Tibial nerve (tissue), 4 donors: ENCODE measurements around the gene GREM1. TPM values are rescaled to one million over a fixed set of nuclear protein-coding genes. Genes with fewer than 3 reads are reported as not detected.

Experiments
- DNase-seq, 2 donors: peaks; one replicate each; pipeline ENCODE4 v3.0.0-alpha.2; 2019; ENCODE audit warnings: low spot score in 2 of 2
- H3K27ac ChIP-seq, 4 donors: fragments of 200-600 bp; sonication (generic) in 3 of 4; one replicate each; pipeline ENCODE4 v1.5.1; 2017 to 2019; ENCODE audit warnings: mild to moderate bottlenecking in 1 of 4
- H3K27me3 ChIP-seq, 2 donors: fragments of 200-600 bp; sonication (generic) in 1 of 2; one replicate each; pipeline versions ENCODE4 v1.5.1 to v1.6.0; 2017 to 2019
- H3K36me3 ChIP-seq, 3 donors: fragments of 200-600 bp; sonication (generic); one replicate each; pipeline ENCODE4 v1.5.1; 2018 to 2019
- H3K4me1 ChIP-seq, 4 donors: fragments of 200-600 bp; sonication (generic) in 3 of 4; one replicate each; pipeline ENCODE4 v1.5.1; 2017 to 2019
- H3K4me3 ChIP-seq, 4 donors: fragments of 200-600 bp; sonication (generic) in 3 of 4; one replicate each; pipeline ENCODE4 v1.5.1; 2017 to 2019; ENCODE audit warnings: mild to moderate bottlenecking in 1 of 4, moderate library complexity in 1 of 4
- H3K9me3 ChIP-seq, 4 donors: fragments of 200-600 bp; sonication (generic) in 3 of 4; one replicate each; pipeline ENCODE4 v1.5.1; 2017 to 2019
- CTCF ChIP-seq, 5 experiments: fragments of 200-600 bp in 3 of 5; fragments of 450-650 bp in 2 of 5; sonication (generic) in 3 of 5; IDR thresholded peaks; one replicate each; pipeline ENCODE4 v1.5.1; 2016 to 2019; ENCODE audit warnings: antibody characterized with exemption in 5 of 5, mild to moderate bottlenecking in 3 of 5, moderate library complexity in 2 of 5
- EP300 ChIP-seq, 2 donors: sonication (generic); formaldehyde crosslinking; IDR thresholded peaks; one replicate each; pipeline ENCODE4 v1.6.1; 2017; ENCODE audit warnings: antibody characterized with exemption in 2 of 2, mild to moderate bottlenecking in 1 of 2
- POLR2A ChIP-seq, 2 donors: fragments of 450-650 bp; IDR thresholded peaks; one replicate each; pipeline ENCODE4 v1.6.1; 2017; ENCODE audit warnings: antibody characterized with exemption in 2 of 2, mild to moderate bottlenecking in 2 of 2, moderate library complexity in 2 of 2
- WGBS, 2 donors: methylation state at CpG; one replicate each; pipeline ENCODE4 v1.1.5; 2018; 5-methylcytosine and 5-hydroxymethylcytosine counted together
- total RNA-seq, 4 donors: library from RNA; depleted of rRNA; stranded (reverse); fragments of >200 nt; gene quantifications; one replicate each; pipeline ENCODE4 v1.1.0, GENCODE V29; 2016

The GREM1 gene
- total RNA-seq, 4 donors from 2014 or later = 0.30 TPM; not detected in 3

GRCh38 chr15:32698773-32699390 is 18.9 kb upstream of the GREM1 start:
- WGBS, 2 donors = 68 to 86% methylated on average over 5 of the region's 5 CpGs
- H3K27ac ChIP-seq = no peak overlapping the region
- no peak for DNase-seq
- no peaks in the 10 kb centered on the region for H3K27me3 ChIP-seq
- no peaks in the 10 kb centered on the region for H3K36me3 ChIP-seq
- H3K4me1 ChIP-seq = no peaks in the 10 kb centered on the region
- no peaks in the 10 kb centered on the region for H3K9me3 ChIP-seq
- H3K4me3 ChIP-seq = no peak overlapping the region
- TF ChIP-seq CTCF (IDR thresholded peaks at IDR 0.05) = no peak
- no peak for TF ChIP-seq EP300 (IDR thresholded peaks at IDR 0.05)
- no peak for TF ChIP-seq POLR2A (IDR thresholded peaks at IDR 0.05)

- no peaks in the 10 kb centered on the region for H3K27me3 ChIP-seq
- 85 to 95% methylated on average over 14 of the region's 14 CpGs for WGBS, 2 donors
- no peak for TF ChIP-seq EP300 (IDR thresholded peaks at IDR 0.05)
- no peak for TF ChIP-seq POLR2A (IDR thresholded peaks at IDR 0.05)
- no peak for TF ChIP-seq CTCF (IDR thresholded peaks at IDR 0.05)
- no peaks in the 10 kb centered on the region for H3K4me1 ChIP-seq
- no peaks in the 10 kb centered on the region for H3K9me3 ChIP-seq
- H3K27ac ChIP-seq = no peak overlapping the region
- no peak overlapping the region for H3K4me3 ChIP-seq
- H3K36me3 ChIP-seq = no peaks in the 10 kb centered on the region
- no peak for DNase-seq
Observed at GRCh38 chr15:32700501-32701150, 17.2 kb upstream of the GREM1 start.

GRCh38 chr15:32701863-32702262 is 15.9 kb upstream of the GREM1 start:
- H3K27me3 ChIP-seq = no peaks in the 10 kb centered on the region
- WGBS, 2 donors = 60 to 64% methylated on average over 3 of the region's 3 CpGs
- DNase-seq = no peak

GRCh38 chr15:32704395-32704981 is 13.3 kb upstream of the GREM1 start:
- Histone ChIP-seq H3K9me3 (no peaks in the 10 kb centered on the region), H3K4me3 (no peak overlapping the region), H3K36me3 (no peaks in the 10 kb centered on the region), H3K27me3 (no peaks in the 10 kb centered on the region), H3K4me1 (no peaks in the 10 kb centered on the region), H3K27ac (no peak overlapping the region)
- WGBS, 2 donors = 47 to 48% methylated on average over 8 of the region's 8 CpGs
- TF ChIP-seq EP300 (IDR thresholded peaks at IDR 0.05) (no peak), POLR2A (IDR thresholded peaks at IDR 0.05) (no peak), CTCF (IDR thresholded peaks at IDR 0.05) (no peak)
- DNase-seq = no peak

More at GRCh38 chr15:32701863-32702262, 15.9 kb upstream of the GREM1 start:
- Histone ChIP-seq H3K4me3 (no peak overlapping the region), H3K9me3 (no peaks in the 10 kb centered on the region), H3K36me3 (no peaks in the 10 kb centered on the region), H3K27ac (no peak overlapping the region), H3K4me1 (no peaks in the 10 kb centered on the region)
- TF ChIP-seq CTCF (IDR thresholded peaks at IDR 0.05) (no peak), EP300 (IDR thresholded peaks at IDR 0.05) (no peak), POLR2A (IDR thresholded peaks at IDR 0.05) (no peak)

- Histone ChIP-seq H3K4me3 (no peak overlapping the region), H3K27me3 (no peaks in the 10 kb centered on the region), H3K27ac (no peak overlapping the region), H3K4me1 (no peaks in the 10 kb centered on the region), H3K9me3 (no peaks in the 10 kb centered on the region), H3K36me3 (no peaks in the 10 kb centered on the region)
- WGBS, 2 donors = 87 to 88% methylated on average over 2 of the region's 2 CpGs
- DNase-seq = no peak
- no peak for TF ChIP-seq POLR2A (IDR thresholded peaks at IDR 0.05)
- no peak for TF ChIP-seq EP300 (IDR thresholded peaks at IDR 0.05)
- no peak for TF ChIP-seq CTCF (IDR thresholded peaks at IDR 0.05)
Observed at GRCh38 chr15:32705446-32705845, 12.4 kb upstream of the GREM1 start.
